GM18870 (cell line): Measurements from ENCODE around the gene FAM168A.

ENCODE experiments used
- ATAC-seq: cut with Tn5 transposase; IDR thresholded peaks from one replicate; pipeline ENCODE4 v1.9.1; 2021; ENCODE audit warnings: moderate library complexity; ENCODE audit not compliant: unreplicated experiment

Gene FAM168A

GRCh38 chr11:73404506-73405145 lies 193.3 kb downstream of the FAM168A start:
- ATAC-seq: no peak

DNA sequence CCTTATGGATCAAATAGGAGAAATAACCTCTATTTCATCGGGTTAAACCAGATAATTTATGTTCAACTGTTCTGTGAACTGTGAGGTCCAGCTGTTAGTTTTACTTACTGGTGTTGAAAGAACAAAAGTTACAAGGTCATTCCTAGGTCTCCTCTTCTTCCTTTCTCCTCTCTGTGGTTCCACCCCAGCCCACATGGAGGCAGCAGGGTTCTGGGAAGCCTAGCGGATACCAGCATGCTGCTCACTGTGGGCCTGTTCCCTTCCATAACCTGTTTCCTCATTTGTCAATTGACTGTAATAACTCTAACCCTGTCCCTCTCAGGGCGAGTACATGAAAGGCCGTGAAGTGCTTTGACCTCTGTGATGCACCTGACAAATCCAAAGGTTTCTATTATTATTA lies 193.9 kb downstream of the FAM168A start:
- ATAC-seq: no peak

- ATAC-seq: no peak
These were observed 194.4 kb downstream of the FAM168A start for GRCh38 chr11:73403541-73403940.

GRCh38 chr11:73402834-73403185 lies 195.1 kb downstream of the FAM168A start:
- no peak for ATAC-seq

GRCh38 chr11:73401924-73402833 lies 195.7 kb downstream of the FAM168A start:
- ATAC-seq: no peak

DNA sequence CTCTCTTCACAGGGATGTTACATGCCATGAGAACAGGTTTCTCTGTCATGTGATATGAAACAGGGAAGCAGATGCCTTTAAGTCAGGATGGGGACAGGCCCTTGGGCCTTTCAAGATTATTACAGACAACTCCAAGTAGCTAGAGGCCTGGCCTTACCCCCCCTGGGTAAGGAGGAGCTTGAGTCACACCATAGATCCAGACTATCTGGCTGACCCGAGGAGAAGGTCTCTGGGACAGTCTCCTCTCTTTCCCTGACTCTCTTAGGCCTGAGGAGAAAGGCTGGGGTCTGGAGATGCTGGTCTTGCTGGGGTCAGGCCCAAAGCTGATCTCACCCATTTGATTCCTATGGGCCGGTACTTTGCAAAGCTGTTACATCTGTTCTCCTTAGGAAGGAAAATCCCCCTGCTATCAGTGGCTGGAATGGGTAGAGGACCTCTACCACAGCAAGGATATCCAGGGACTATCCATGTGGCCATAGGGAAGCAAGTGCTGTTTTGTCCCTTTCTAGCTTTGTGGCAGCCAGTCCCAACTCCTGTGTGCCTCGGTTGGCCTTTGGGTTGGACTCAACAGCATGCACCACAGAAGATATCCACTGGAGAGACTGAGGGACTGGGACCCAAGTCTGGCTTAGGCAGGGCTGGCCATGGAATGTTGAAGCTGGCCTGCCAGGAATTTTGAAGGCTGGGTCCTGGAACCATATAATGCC lies 196.5 kb downstream of the FAM168A start:
- no peak for ATAC-seq

GRCh38 chr11:73400293-73400692 lies 197.6 kb downstream of the FAM168A start:
- no peak for ATAC-seq

DNA sequence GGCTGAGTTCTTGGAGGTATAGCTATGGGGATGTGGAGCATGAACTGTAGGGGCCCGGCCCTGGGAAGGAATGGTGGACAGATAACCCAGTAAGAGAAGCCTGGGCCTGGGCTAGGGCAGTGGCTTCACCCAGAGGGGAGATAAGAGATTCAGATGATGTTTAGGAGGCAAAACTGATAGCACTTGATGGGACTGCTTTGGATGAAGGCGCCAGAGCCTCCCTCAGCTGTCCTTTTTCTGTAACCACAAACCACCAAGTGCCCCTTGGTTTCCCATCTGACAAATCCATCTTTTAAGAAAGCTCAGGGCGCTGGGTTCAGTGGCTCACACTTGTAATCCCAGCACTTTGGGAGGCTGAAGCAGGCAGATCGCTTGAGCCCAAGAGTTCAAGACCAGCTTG lies 198.3 kb downstream of the FAM168A start:
- ATAC-seq: no peak

DNA sequence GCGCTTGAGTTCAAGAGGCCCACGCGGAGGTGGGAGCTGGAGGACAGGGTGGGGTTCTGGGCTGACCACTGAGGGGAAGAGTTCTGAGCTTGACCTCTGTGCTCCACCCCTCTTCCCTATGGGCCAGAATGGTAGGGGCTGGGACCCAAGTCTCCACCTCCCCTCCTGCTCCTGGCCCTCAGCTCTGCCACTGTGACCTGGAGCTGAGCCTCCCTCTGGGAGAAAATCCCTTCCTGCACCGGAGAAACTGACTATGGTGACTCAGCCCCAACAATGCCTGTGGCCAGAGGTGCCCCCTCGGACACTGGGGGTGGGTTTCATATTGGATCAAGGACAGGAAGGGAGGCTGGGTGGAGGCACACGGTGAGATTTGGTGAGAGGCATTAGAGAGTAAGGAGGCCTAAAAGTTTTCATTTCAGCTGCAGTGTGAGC lies 198.7 kb downstream of the FAM168A start:
- no peak for ATAC-seq

GRCh38 chr11:73398721-73399120 lies 199.2 kb downstream of the FAM168A start:
- ATAC-seq: no peak

GRCh38 chr11:73398132-73398526 lies 199.8 kb downstream of the FAM168A start:
- ATAC-seq: no peak

GRCh38 chr11:73397468-73398131 lies 200.3 kb downstream of the FAM168A start:
- no peak for ATAC-seq

DNA sequence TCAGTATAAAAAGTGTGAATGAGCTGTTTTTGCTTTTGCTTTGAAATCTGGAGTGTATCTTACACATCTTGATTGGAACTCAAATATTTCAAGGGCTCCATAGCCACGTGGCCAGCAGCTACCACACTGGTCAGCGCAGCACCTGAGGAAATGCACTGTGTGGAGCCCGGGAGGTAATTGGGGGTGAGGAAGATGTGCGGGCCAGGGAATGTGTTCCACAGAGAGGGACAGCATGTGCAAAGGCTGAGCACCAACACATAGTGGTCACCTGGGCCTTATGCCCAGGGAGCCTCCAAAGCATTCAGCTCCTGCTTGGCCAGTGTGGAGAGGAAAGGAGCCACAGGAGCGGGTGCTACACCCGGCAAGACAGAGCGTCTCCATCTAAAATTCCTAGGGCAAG lies 200.9 kb downstream of the FAM168A start:
- no peak for ATAC-seq

- no peak for ATAC-seq
These were observed 201.5 kb downstream of the FAM168A start for GRCh38 chr11:73396251-73396930.

DNA sequence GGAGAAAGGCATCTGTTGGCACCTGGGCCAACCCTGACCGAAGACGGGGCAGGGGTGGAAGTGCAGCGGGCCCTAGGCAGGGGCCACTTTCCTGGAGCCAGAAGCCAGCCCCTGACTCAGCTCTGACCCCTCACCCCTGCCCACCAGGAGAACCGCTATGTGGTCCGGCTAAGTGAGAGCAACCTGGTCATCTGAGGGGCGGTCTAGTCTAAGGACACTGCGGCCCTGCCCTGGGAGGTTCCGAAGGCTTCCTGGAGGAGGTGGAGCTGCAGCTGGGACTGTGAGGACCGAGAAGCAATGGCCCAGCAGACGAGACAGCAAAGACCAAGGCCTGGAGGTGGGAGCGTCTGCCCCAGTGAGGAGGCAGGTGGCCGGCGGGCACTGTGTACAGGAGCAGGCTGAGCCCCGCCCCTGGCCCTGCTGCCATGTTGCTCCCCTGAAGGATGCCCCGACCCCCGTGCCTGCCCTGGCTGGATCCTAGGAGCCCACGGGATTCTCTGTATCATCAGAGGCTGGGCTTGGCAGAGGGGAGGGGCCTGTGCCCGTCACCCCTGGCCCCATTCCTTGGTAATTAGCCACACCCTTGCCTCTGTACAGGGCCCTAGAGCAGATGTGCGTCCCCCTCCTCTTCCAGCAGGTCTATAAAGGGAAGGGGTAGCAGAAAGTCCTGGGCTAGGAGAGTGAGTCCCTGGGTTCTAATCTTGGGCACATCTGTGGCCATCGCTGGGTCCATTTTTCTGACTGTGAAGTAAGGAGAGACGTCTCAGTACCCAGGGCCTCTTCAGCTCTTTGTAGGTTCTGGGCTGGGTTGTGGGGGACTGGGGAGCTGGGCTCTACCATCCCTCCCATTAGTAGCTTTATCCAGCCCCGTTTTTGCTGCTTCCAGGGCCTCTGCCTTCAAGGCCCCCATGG lies 202.4 kb downstream of the FAM168A start:
- no peak for ATAC-seq

DNA sequence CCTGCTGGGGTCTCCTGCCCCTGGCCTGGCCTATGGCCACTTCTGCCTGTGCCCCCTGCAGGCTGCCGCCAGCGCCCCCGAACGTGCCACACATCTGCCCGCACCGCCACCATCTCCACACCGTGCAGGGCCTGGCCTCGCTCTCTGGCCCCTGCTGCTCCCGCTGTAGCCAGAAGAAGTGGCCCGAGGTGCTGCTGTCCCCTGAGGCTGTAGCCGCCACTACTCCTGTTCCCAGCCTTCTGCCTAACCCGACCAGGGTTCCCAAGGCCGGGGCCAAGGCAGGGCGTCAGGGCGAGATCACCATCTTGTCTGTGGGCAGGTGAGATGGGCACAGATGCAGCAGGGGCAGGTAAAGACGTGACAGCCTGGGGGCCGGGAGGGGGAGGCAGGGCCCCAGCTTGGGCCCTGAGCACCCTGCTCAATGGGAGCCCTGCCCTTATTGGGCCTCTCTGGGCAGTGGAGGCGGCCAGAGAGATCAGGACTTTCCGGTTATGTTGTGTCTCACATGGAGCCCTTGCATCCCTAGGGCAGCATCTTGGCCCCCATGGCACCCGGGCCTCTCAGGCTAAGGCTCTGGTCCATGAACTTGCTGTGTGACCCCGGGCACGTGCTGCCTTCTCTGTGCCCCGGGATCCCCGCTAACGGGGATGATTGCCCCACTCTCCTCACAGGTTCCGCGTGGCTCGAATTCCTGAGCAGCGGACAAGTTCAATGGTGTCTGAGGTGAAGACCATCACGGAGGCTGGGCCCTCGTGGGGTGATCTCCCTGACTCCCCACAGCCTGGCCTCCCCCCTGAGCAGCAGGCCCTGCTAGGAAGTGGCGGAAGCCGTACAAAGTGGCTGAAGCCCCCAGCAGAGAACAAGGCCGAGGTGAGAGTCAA lies 203.3 kb downstream of the FAM168A start:
- no peak for ATAC-seq

DNA sequence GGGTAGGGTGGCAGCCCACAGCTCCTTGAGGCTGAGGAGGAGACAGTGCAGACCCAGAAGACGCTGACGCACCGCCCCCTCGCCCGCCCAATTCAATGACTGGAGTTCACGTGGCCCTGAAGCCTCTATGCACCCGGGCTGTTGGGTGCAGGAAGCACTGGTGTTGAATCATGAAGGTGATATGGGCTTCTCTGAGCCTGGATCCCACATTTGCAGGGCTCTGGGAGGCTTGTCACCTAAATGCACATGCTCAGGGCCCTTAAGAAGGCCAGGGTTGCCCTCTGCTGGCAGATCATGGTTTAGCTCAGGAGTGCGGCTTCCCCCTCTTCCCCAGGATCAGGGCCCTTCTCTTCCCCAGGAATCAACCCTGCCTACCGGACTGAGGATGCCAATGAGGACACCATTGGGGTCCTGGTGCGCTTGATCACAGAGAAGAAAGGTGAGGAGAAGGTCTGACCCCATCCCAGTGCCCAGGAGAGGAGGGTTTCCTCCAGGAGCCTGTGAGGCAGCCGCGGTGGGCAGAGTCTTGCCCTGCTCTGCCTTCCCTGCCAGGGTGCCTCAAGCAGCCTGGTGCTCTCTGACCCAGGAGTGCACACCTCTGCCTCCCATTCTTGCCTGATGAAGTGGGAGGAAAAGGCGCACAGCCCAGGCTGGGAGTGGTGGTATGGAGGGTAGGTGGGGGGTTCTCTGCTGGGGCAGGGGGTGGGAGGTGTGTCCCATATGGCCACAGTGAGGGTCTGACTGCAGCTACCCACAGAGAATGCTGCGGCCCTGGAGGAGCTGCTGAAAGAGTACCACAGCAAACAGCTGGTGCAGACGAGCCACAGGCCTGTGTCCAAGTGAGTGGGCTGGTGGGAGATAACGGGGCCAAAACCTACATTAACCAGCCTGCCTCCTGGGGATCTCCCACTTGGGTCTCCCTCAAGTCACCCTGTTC lies 204.2 kb downstream of the FAM168A start:
- no peak for ATAC-seq

DNA sequence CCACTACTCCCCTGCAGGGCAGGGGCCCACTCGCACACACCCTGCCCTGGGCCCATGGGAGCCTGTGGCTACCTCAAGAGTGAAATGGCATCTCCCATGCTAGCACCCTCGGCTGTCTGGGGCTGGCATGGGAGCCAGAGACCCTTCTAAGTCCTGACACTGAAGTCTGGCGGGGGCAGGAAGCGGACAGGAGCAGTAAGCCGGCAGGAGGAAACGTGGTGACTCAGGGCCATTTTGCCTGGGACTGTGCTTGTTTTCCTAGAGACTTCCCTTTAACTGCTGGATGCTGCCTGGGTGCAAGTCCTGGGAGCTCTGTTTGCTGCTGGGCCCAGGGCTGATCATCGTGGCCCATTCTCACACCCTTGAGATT lies 204.9 kb downstream of the FAM168A start:
- no peak for ATAC-seq
